H9 (cell line): Measurements from ENCODE around the gene OR6S1. TPM values are rescaled to one million over a fixed set of nuclear protein-coding genes. Genes with fewer than 3 reads are reported as not detected.

Experiments
- DNase-seq: peaks from one replicate; pipeline ENCODE4 v3.0.0-alpha.2; 2017
- H2AFZ ChIP-seq: one replicate; pipeline ENCODE4 v1.6.1; 2013; ENCODE audit warnings: mild to moderate bottlenecking, low read length, control low read depth, moderate library complexity
- H2AK5ac ChIP-seq: 2 replicates; pipeline ENCODE4 v1.6.1; 2013; ENCODE audit warnings: low read length, control low read depth, mixed read lengths; ENCODE audit not compliant: insufficient read length
- H2BK120ac ChIP-seq: one replicate; pipeline ENCODE4 v1.6.1; 2013; ENCODE audit warnings: low read depth, mild to moderate bottlenecking, low read length, control low read depth, inconsistent platforms; ENCODE audit not compliant: poor library complexity, severe bottlenecking
- H2BK12ac ChIP-seq: 2 replicates; pipeline ENCODE4 v1.6.1; 2013; ENCODE audit warnings: low read length, control low read depth, mixed read lengths, low read depth; ENCODE audit not compliant: insufficient read length
- H2BK15ac ChIP-seq: 2 replicates; pipeline ENCODE4 v1.6.1; 2013; ENCODE audit warnings: low read depth, low read length, control low read depth
- H2BK20ac ChIP-seq: one replicate; pipeline ENCODE4 v1.6.1; 2013; ENCODE audit warnings: low read depth, mild to moderate bottlenecking, low read length, control low read depth, inconsistent platforms; ENCODE audit not compliant: poor library complexity, severe bottlenecking
- H2BK5ac ChIP-seq: 2 replicates; pipeline ENCODE4 v1.6.1; 2013; ENCODE audit warnings: low read length, control low read depth, mixed read lengths; ENCODE audit not compliant: insufficient read length
- H3K14ac ChIP-seq: 2 replicates; pipeline ENCODE4 v1.6.1; 2013; ENCODE audit warnings: low read length, control low read depth; ENCODE audit not compliant: insufficient read depth
- H3K18ac ChIP-seq: 2 replicates; pipeline ENCODE4 v1.6.1; 2013; ENCODE audit warnings: low read depth, mild to moderate bottlenecking, mixed read lengths, low read length, control low read depth; ENCODE audit not compliant: insufficient read length
- H3K23ac ChIP-seq: 2 replicates; pipeline ENCODE4 v1.6.1; 2013; ENCODE audit warnings: low read length, control low read depth, mixed read lengths, low read depth; ENCODE audit not compliant: insufficient read length
- H3K23me2 ChIP-seq: 2 replicates; pipeline ENCODE4 v1.6.1; 2013; ENCODE audit warnings: low read depth, mild to moderate bottlenecking, mixed read lengths, low read length, control low read depth; ENCODE audit not compliant: insufficient read length, poor library complexity, severe bottlenecking
- H3K27ac ChIP-seq: 2 replicates; pipeline ENCODE4 v1.5.1; 2013; ENCODE audit warnings: low read length, control low read depth, mixed read lengths, low read depth; ENCODE audit not compliant: insufficient read length
- H3K27me3 ChIP-seq: 2 replicates; pipeline ENCODE4 v1.6.1; 2013; ENCODE audit warnings: low read length, control low read depth, inconsistent platforms; ENCODE audit not compliant: insufficient read depth
- H3K4ac ChIP-seq: 2 replicates; pipeline ENCODE4 v1.6.1; 2013; ENCODE audit warnings: low read depth, mild to moderate bottlenecking, control low read depth, inconsistent platforms, low read length, moderate library complexity
- H3K4me1 ChIP-seq: 2 replicates; pipeline ENCODE4 v1.6.1; 2013; ENCODE audit warnings: low read length, control low read depth, inconsistent platforms; ENCODE audit not compliant: insufficient read depth
- H3K4me2 ChIP-seq: 2 replicates; pipeline ENCODE4 v1.6.1; 2013; ENCODE audit warnings: low read length, control low read depth, mixed read lengths; ENCODE audit not compliant: insufficient read length, insufficient read depth
- H3K56ac ChIP-seq: 2 replicates; pipeline ENCODE4 v1.6.1; 2013; ENCODE audit warnings: low read depth, mild to moderate bottlenecking, mixed read lengths, low read length, control low read depth; ENCODE audit not compliant: insufficient read length
- H3K79me1 ChIP-seq: 2 replicates; pipeline ENCODE4 v1.6.1; 2013; ENCODE audit warnings: low read depth, mild to moderate bottlenecking, moderate library complexity, low read length, control low read depth, inconsistent platforms; ENCODE audit not compliant: insufficient read depth, poor library complexity, severe bottlenecking
- H3K79me2 ChIP-seq: 2 replicates; pipeline ENCODE4 v1.6.1; 2013; ENCODE audit warnings: low read length, control low read depth, inconsistent platforms; ENCODE audit not compliant: insufficient read depth
- H3K9ac ChIP-seq: 2 replicates; pipeline ENCODE4 v1.6.1; 2013; ENCODE audit warnings: low read length, control low read depth, mixed read lengths; ENCODE audit not compliant: insufficient read length; ENCODE audit errors: extremely low read depth
- H3K9me3 ChIP-seq: one replicate; pipeline ENCODE4 v1.6.1; 2013; ENCODE audit warnings: low read depth, low read length, inconsistent platforms; ENCODE audit not compliant: control insufficient read depth
- H3T11ph ChIP-seq: one replicate; pipeline ENCODE4 v1.6.1; 2013; ENCODE audit warnings: mild to moderate bottlenecking, low read length, control low read depth, inconsistent platforms
- H4K20me1 ChIP-seq: one replicate; pipeline ENCODE4 v1.6.1; 2013; ENCODE audit not compliant: control insufficient read depth, insufficient read length, insufficient read depth
- H4K5ac ChIP-seq: 2 replicates; pipeline ENCODE4 v1.6.1; 2013; ENCODE audit warnings: low read depth, mild to moderate bottlenecking, mixed read lengths, low read length, control low read depth; ENCODE audit not compliant: insufficient read length
- H4K8ac ChIP-seq: replicated peaks from 2 replicates; pipeline ENCODE4 v1.6.1; 2013; ENCODE audit warnings: low read length, control low read depth, mixed read lengths, low read depth; ENCODE audit not compliant: insufficient read length
- H4K91ac ChIP-seq: 2 replicates; pipeline ENCODE4 v1.6.1; 2013; ENCODE audit warnings: low read depth, mild to moderate bottlenecking, moderate library complexity, mixed read lengths, low read length, control low read depth; ENCODE audit not compliant: insufficient read length
- H3K27ac Mint-ChIP-seq, 3 experiments: 2 replicates in 2 of 3; 3 replicates in 1 of 3; pipeline ENCODE4 v1.8.0; 2020 to 2021; ENCODE audit warnings: mixed read lengths in 3 of 3, mild to moderate bottlenecking in 1 of 3, moderate library complexity in 1 of 3
- H3K27me3 Mint-ChIP-seq: 2 replicates; pipeline ENCODE4 v1.8.0; 2021; ENCODE audit warnings: low read depth, mild to moderate bottlenecking, moderate library complexity, mixed read lengths
- H3K36me3 Mint-ChIP-seq, 3 experiments: 2 replicates in 2 of 3; 3 replicates in 1 of 3; pipeline ENCODE4 v1.8.0; 2020 to 2021; ENCODE audit warnings: low read depth in 3 of 3, mixed read lengths in 3 of 3; ENCODE audit not compliant: insufficient read depth in 1 of 3
- H3K4me1 Mint-ChIP-seq, 2 experiments: 2 replicates each; pipeline ENCODE4 v1.8.0; 2020; ENCODE audit warnings: mixed read lengths in 2 of 2
- H3K4me3 Mint-ChIP-seq, 2 experiments: 2 replicates in 1 of 2; 3 replicates in 1 of 2; pipeline ENCODE4 v1.8.0; 2020 to 2021; ENCODE audit warnings: mild to moderate bottlenecking in 2 of 2, mixed read lengths in 2 of 2, moderate library complexity in 1 of 2
- H3K9me3 Mint-ChIP-seq, 2 experiments: 2 replicates in 1 of 2; 3 replicates in 1 of 2; pipeline ENCODE4 v1.8.0; 2020; ENCODE audit warnings: mild to moderate bottlenecking in 2 of 2, mixed read lengths in 2 of 2, moderate library complexity in 1 of 2
- WGBS: extraction: QIAGEN DNeasy Blood & Tissue Kit; methylation state at CpG from one replicate; pipeline ENCODE4 v1.1.7; 2013; ENCODE audit warnings: missing lambda C conversion rate, low lambda C conversion rate, mixed read lengths; ENCODE audit not compliant: insufficient read length; ENCODE audit errors: extremely low coverage; 5-methylcytosine and 5-hydroxymethylcytosine counted together
- total RNA-seq: library from RNA; stranded (reverse); gene quantifications from 2 replicates; pipeline ENCODE4 v1.2.1, GENCODE V29; 2021
- TF ChIP-seq, protein P1 (sequence below): fragments of 200-600 bp; sonication (generic); conservative IDR thresholded peaks from 3 replicates; pipeline ENCODE4 v1.8.0; 2021; ENCODE audit warnings: antibody characterized with exemption, mild to moderate bottlenecking

The OR6S1 gene
- total RNA-seq, 1 experiment from 2014 or later: not detected

DNA sequence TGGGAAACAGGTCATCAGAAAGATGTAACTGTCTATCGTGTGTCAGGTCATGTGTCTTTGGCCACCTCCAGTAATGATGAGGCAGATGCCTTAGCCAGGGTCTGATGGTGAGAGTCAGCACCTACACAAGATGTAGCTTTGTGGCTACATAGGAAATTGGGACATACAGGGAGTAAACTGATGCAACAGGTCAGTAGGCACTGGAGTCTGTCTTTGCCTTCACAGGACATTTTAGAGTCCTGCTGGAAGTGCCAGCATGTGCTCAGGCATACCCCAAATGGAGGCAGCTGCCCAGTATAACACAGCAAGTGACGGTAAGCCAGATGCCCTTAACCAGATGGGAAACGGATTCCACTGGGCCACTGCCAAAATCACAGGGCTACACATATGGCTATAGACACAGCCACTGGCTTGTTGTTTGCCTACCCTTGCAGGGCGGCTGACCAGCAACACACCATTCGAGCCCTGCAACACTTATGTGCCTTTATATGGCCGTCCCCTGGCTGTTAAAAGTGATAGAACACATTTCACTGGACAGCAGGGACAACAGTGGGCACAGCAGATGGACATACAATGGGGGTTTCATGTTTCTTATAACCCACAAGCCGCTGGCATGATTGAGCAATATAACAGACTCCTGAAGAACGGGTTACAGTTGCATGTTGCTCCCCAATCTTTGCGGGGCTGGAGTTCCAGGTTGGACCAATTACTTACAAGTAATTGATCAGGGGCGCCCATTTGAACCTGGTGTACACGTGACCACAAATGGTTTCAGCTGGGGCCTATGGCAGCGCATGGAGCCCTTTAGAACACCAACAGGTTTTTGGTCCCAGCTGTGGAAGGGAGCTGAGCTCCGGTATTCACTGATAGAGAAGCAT is 37.4 kb downstream of the OR6S1 start:
- no peak overlapping the region for H2AFZ ChIP-seq
- H3K4me1 Mint-ChIP-seq: peaks cover 8 to 14% of the 10 kb centered on the region in 2 experiments
- H3K36me3 Mint-ChIP-seq: no peaks in the 10 kb centered on the region
- H3K9ac ChIP-seq: no peak overlapping the region
- H4K5ac ChIP-seq: no peak overlapping the region
- no peaks in the 10 kb centered on the region; the same call in 1 of the 2 replicates for H3K4me1 ChIP-seq
- no peak overlapping the region for H3T11ph ChIP-seq
- H3K79me1 ChIP-seq: no peaks in the 10 kb centered on the region
- no peak overlapping the region for H2BK120ac ChIP-seq
- no peaks in the 10 kb centered on the region for H3K79me2 ChIP-seq
- no peaks in the 10 kb centered on the region for H3K27me3 ChIP-seq
- H4K8ac ChIP-seq: no peak overlapping the region
- H3K27ac ChIP-seq: no peak overlapping the region
- H2BK12ac ChIP-seq: no peak overlapping the region
- no peak overlapping the region for H2BK15ac ChIP-seq
- H3K14ac ChIP-seq: no peak overlapping the region
- no CpG with 5 or more reads among the region's 13 CpGs for WGBS
- H3K4me2 ChIP-seq: no peak overlapping the region
- H3K27me3 Mint-ChIP-seq: no peaks in the 10 kb centered on the region
- no peaks in the 10 kb centered on the region for H4K20me1 ChIP-seq
- no peak overlapping the region for H2BK20ac ChIP-seq
- no peak overlapping the region for H3K4me3 Mint-ChIP-seq
- TF ChIP-seq, protein P1, sequence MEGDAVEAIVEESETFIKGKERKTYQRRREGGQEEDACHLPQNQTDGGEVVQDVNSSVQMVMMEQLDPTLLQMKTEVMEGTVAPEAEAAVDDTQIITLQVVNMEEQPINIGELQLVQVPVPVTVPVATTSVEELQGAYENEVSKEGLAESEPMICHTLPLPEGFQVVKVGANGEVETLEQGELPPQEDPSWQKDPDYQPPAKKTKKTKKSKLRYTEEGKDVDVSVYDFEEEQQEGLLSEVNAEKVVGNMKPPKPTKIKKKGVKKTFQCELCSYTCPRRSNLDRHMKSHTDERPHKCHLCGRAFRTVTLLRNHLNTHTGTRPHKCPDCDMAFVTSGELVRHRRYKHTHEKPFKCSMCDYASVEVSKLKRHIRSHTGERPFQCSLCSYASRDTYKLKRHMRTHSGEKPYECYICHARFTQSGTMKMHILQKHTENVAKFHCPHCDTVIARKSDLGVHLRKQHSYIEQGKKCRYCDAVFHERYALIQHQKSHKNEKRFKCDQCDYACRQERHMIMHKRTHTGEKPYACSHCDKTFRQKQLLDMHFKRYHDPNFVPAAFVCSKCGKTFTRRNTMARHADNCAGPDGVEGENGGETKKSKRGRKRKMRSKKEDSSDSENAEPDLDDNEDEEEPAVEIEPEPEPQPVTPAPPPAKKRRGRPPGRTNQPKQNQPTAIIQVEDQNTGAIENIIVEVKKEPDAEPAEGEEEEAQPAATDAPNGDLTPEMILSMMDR: no peak
- H3K4ac ChIP-seq: no peak overlapping the region
- H3K9me3 ChIP-seq: no peaks in the 10 kb centered on the region
- no peak for DNase-seq
- no peak overlapping the region for H3K18ac ChIP-seq
- no peak overlapping the region for H2AK5ac ChIP-seq
- H3K27ac Mint-ChIP-seq: no peak overlapping the region
- no peaks in the 10 kb centered on the region for H3K23me2 ChIP-seq
- no peak overlapping the region for H3K23ac ChIP-seq
- H2BK5ac ChIP-seq: no peak overlapping the region
- no peak overlapping the region for H3K56ac ChIP-seq
- no peak overlapping the region for H4K91ac ChIP-seq
- H3K9me3 Mint-ChIP-seq: no peaks in the 10 kb centered on the region; a peak in 1 of 5 replicates
